ENCODE results near the gene SENP1.
A peak's percentile ranks its signal among the peaks of the same experiment; 100 is the strongest.
"Not testable (repeated sequence)": the region's sequence is repeated elsewhere in the genome, so short reads cannot be mapped to it uniquely, and the experiment has no call there.

SENP1 gene

GRCh38 chr12:48119078-48119833 is 13.4 kb upstream of the SENP1 start, which contains the start of gene PFKM:
Gene PFKM, plus strand, starts transcription at chr12:48119364. Its CDS starts 3,411 bp downstream, at chr12:48122775.
- Histone ChIP-seq H3K9me3 (replicated peaks in 1 of 11) (no peaks in the 10 kb centered on the region), H3K36me3 (peaks cover 18 to 27% (median 23%) of the 10 kb centered on the region in 11 experiments), H3K4me2 (peak within 1 kb of the TSS; percentile 76 to 96 (median 90)), H3K4me3 (peak within 1 kb of the TSS; percentile 65 to 85 (median 76)), H4K20me1 (no peaks in the 10 kb centered on the region), H3K27ac (peak within 1 kb of the TSS; percentile 8 to 80 (median 72); a peak in 21 of 22 replicates), H3K4me1 (peaks cover 18 to 37% (median 25%) of the 10 kb centered on the region in 10 experiments), H3K9ac (peak within 1 kb of the TSS; percentile 73 to 82 (median 80)), H3K27me3 (no peaks in the 10 kb centered on the region)
- no peak for TF ChIP-seq Cebpa-rat (IDR thresholded peaks at IDR 0.05)

GRCh38 chr12:48118284-48118871 is 12.5 kb upstream of the SENP1 start:
- H3K27ac ChIP-seq = 0 out of 22 replicates have a peak overlapping the region, but pooled peaks of 1 of the 11 experiments have one; percentile 73
- peak overlapping the region in 2 of 11 experiments; percentile 80 to 82; a peak in 3 of 22 replicates for H3K9ac ChIP-seq
- H3K4me2 ChIP-seq = peak overlapping the region; percentile 76 to 96 (median 90)
- no peaks in the 10 kb centered on the region for H3K9me3 ChIP-seq (replicated peaks in 1 of 11)
- peaks cover 9 to 19% (median 14%) of the 10 kb centered on the region in 11 experiments for H3K36me3 ChIP-seq
- no peaks in the 10 kb centered on the region for H3K27me3 ChIP-seq
- no peaks in the 10 kb centered on the region for H4K20me1 ChIP-seq
- no peak for TF ChIP-seq Cebpa-rat (IDR thresholded peaks at IDR 0.05)
- H3K4me3 ChIP-seq = peak overlapping the region in 9 of 10 experiments; percentile 65 to 85 (median 74); a peak in 8 of 20 replicates
- H3K4me1 ChIP-seq = peaks cover 18 to 37% (median 25%) of the 10 kb centered on the region in 10 experiments

- no peak overlapping the region for H3K4me2 ChIP-seq
- peaks cover 18 to 26% (median 20%) of the 10 kb centered on the region in 10 experiments for H3K4me1 ChIP-seq
- H3K9ac ChIP-seq = no peak overlapping the region
- TF ChIP-seq Cebpa-rat (IDR thresholded peaks at IDR 0.05) = no peak
- H3K27me3 ChIP-seq = no peaks in the 10 kb centered on the region
- H3K36me3 ChIP-seq = no peaks in the 10 kb centered on the region
- H3K27ac ChIP-seq = no peak overlapping the region
- no peak overlapping the region for H3K4me3 ChIP-seq
- H3K9me3 ChIP-seq (replicated peaks in 1 of 11) = no peaks in the 10 kb centered on the region
- no peaks in the 10 kb centered on the region for H4K20me1 ChIP-seq
These were observed 10.1 kb upstream of the SENP1 start for GRCh38 chr12:48115957-48116356.

- H3K4me2 ChIP-seq; H3K9me3 ChIP-seq (replicated peaks in 1 of 11); H4K20me1 ChIP-seq; H3K4me3 ChIP-seq; H3K9ac ChIP-seq; H3K27me3 ChIP-seq; H3K27ac ChIP-seq; H3K36me3 ChIP-seq: not testable (repeated sequence)
- peaks cover 18 to 31% (median 25%) of the 10 kb centered on the region in 10 experiments for H3K4me1 ChIP-seq
These were observed 5.4 kb upstream of the SENP1 start for GRCh38 chr12:48111312-48111693.

GRCh38 chr12:48110691-48111311 is 4.9 kb upstream of the SENP1 start:
- no peaks in the 10 kb centered on the region for H3K27me3 ChIP-seq
- no peaks in the 10 kb centered on the region for H3K9me3 ChIP-seq (replicated peaks in 1 of 11)
- no peak overlapping the region for H3K27ac ChIP-seq
- H3K9ac ChIP-seq = no peak overlapping the region
- no peak overlapping the region for H3K4me2 ChIP-seq
- no peak for TF ChIP-seq Cebpa-rat (IDR thresholded peaks at IDR 0.05)
- H3K36me3 ChIP-seq = no peaks in the 10 kb centered on the region
- no peaks in the 10 kb centered on the region for H4K20me1 ChIP-seq
- no peak overlapping the region for H3K4me3 ChIP-seq
- H3K4me1 ChIP-seq = peaks cover 18 to 31% (median 25%) of the 10 kb centered on the region in 10 experiments

- Histone ChIP-seq H3K27me3 (no peaks in the 10 kb centered on the region), H3K4me1 (peaks cover 23 to 32% (median 30%) of the 10 kb centered on the region in 10 experiments), H3K36me3 (no peaks in the 10 kb centered on the region), H3K9ac (no peak overlapping the region), H3K4me2 (peak overlapping the region in 7 of 11 experiments; percentile 9 to 55 (median 34); a peak in 12 of 22 replicates), H4K20me1 (no peaks in the 10 kb centered on the region), H3K4me3 (no peak overlapping the region), H3K27ac (no peak overlapping the region), H3K9me3 (replicated peaks in 1 of 11) (no peaks in the 10 kb centered on the region)
- no peak for TF ChIP-seq Cebpa-rat (IDR thresholded peaks at IDR 0.05)
These were observed 3.5 kb upstream of the SENP1 start for GRCh38 chr12:48109424-48109823.

- Histone ChIP-seq H3K4me2 (peak overlapping the region; percentile 82 to 95 (median 88)), H3K4me3 (peak overlapping the region; percentile 71 to 96 (median 89)), H3K4me1 (peaks cover 32 to 55% (median 44%) of the 10 kb centered on the region in 10 experiments), H3K9ac (peak overlapping the region; percentile 87 to 98 (median 94)), H3K27me3 (no peaks in the 10 kb centered on the region), H3K9me3 (replicated peaks in 1 of 11) (no peaks in the 10 kb centered on the region), H3K27ac (peak overlapping the region; percentile 94 to 99 (median 98)), H4K20me1 (0 out of 22 replicates have a peak, but pooled peaks cover 0 to 4% (median 0%) of the 10 kb centered on the region in 11 experiments), H3K36me3 (peaks cover 0 to 4% (median 0%) of the 10 kb centered on the region in 11 experiments; a peak in 3 of 22 replicates)
- no peak for TF ChIP-seq Cebpa-rat (IDR thresholded peaks at IDR 0.05)
These were observed 1.1 kb upstream of the SENP1 start for GRCh38 chr12:48106681-48107613.

- H3K9me3 ChIP-seq (replicated peaks in 1 of 11) = no peaks in the 10 kb centered on the region
- peak overlapping the region; percentile 82 to 98 (median 90) for H3K4me2 ChIP-seq
- peaks cover 0 to 17% (median 0%) of the 10 kb centered on the region in 11 experiments; a peak in 1 of 22 replicates for H4K20me1 ChIP-seq
- peaks cover 32 to 56% (median 44%) of the 10 kb centered on the region in 10 experiments for H3K4me1 ChIP-seq
- no peak for TF ChIP-seq Cebpa-rat (IDR thresholded peaks at IDR 0.05)
- peaks cover 0 to 19% (median 6%) of the 10 kb centered on the region in 11 experiments; a peak in 13 of 22 replicates for H3K36me3 ChIP-seq
- no peaks in the 10 kb centered on the region for H3K27me3 ChIP-seq
- peak overlapping the region; percentile 94 to 99 (median 98) for H3K27ac ChIP-seq
- H3K9ac ChIP-seq = peak overlapping the region; percentile 87 to 98 (median 94)
- H3K4me3 ChIP-seq = peak overlapping the region; percentile 71 to 96 (median 89)
These were observed 485 bp downstream of the SENP1 start for GRCh38 chr12:48105321-48105866.
